OCI-LY1 (cell line): ENCODE results near the gene ZDHHC11.

ENCODE experiments used
- CTCF ChIP-seq: fragments of 200-600 bp; sonication (generic), shearing (Covaris generic); IDR thresholded peaks from 2 replicates; pipeline ENCODE4 v1.5.1; 2017; ENCODE audit warnings: mild to moderate bottlenecking, antibody characterized with exemption, low read length, moderate library complexity, mixed read lengths
- EZH2 ChIP-seq: fragments of 200-600 bp; sonication (generic), shearing (Covaris generic); IDR thresholded peaks from 2 replicates; pipeline ENCODE4 v1.8.0; 2017; ENCODE audit warnings: borderline replicate concordance, mixed run types, mild to moderate bottlenecking, antibody characterized with exemption, low read length, moderate library complexity, mixed read lengths

- TF ChIP-seq CTCF (no peak), EZH2 (no peak)
Observed at GRCh38 chr5:882253-883183, 31.7 kb upstream of the ZDHHC11 start.
